A549 treated with AZD9567 at 1 μM for 4 hours (cell line): ENCODE measurements around the gene PLAAT2. TPM values are rescaled to one million over a fixed set of nuclear protein-coding genes. Genes with fewer than 3 reads are reported as not detected.

Source experiments
- total RNA-seq: library from RNA; stranded (reverse); fragments of 200-300 nt; extraction: Qiagen RNA extraction; gene quantifications from 5 replicates; pipeline ENCODE4 v1.2.3, GENCODE V29; 2022; ENCODE audit not compliant: insufficient read depth

The PLAAT2 gene
- 0.28 to 0.35 TPM (median 0.33 TPM) in 4 of 5 replicates, not detected in the other for total RNA-seq

GRCh38 chr11:63563201-63564055 lies at the start of gene PLAAT2:
Gene PLAAT2 (minus strand): TSS chr11:63563379. CDS start chr11:63563324, 55 bp downstream.

GRCh38 chr11:63536669-63537292 lies 26.4 kb downstream of the PLAAT2 start, which contains the start of gene PLAAT4:
Gene PLAAT4 (plus strand): TSS chr11:63536808. CDS start chr11:63536869, 61 bp downstream.

GRCh38 chr11:63505857-63506528 lies 57.2 kb downstream of the PLAAT2 start, which contains the start of gene LGALS12:
Gene LGALS12 (plus strand): TSS chr11:63506084. CDS start chr11:63506459, 375 bp downstream.

Other genes starting within 250 kb of the PLAAT2 start
- gene SLC22A9, start 193.6 kb downstream of the PLAAT2 start, total RNA-seq = not detected in 5 replicates
- gene PLAAT5, start 72.2 kb downstream of the PLAAT2 start, total RNA-seq = not detected in 5 replicates
- not detected in 5 replicates for gene LGALS12, start 57.3 kb downstream of the PLAAT2 start, total RNA-seq
- 1.5 to 2.4 TPM (median 1.9 TPM) in 4 of 5 replicates, not detected in the other for gene PLAAT4, start 26.6 kb downstream of the PLAAT2 start, total RNA-seq
- gene PLAAT3, start 51.1 kb upstream of the PLAAT2 start, total RNA-seq = 34.5 to 64.2 TPM (median 57.4 TPM) in 5 replicates
- gene ATL3, start 108.0 kb upstream of the PLAAT2 start, total RNA-seq = 28.2 to 31.5 TPM (median 30.7 TPM) in 5 replicates
- gene RTN3, start 118.1 kb upstream of the PLAAT2 start, total RNA-seq = 101 to 141 TPM (median 103 TPM) in 5 replicates
- 5.4 to 7.7 TPM (median 6.5 TPM) in 5 replicates for gene ZFTA, start 205.4 kb upstream of the PLAAT2 start, total RNA-seq